B cell (primary cell): ENCODE data around the gene CDK9. TPM values are rescaled to one million over a fixed set of nuclear protein-coding genes. Genes with fewer than 3 reads are reported as not detected.
A peak's percentile ranks its signal among the peaks of the same experiment; 100 is the strongest.

Experiments
- ATAC-seq: fragments of 200-7000 bp; cut with Tn5 transposase; one replicate; pipeline ENCODE4 v1.10.0; 2021; ENCODE audit warnings: low read depth, mild to moderate bottlenecking, moderate number of reproducible peaks, moderate library complexity
- CTCF ChIA-PET: fragments of 350-600 bp; sonication (Branson Sonifier 250); formaldehyde crosslinking; loops from one replicate; lab custom pipeline; 2021; ENCODE audit warnings: antibody characterized with exemption, inconsistent platforms; lab: Charles Lee
- POLR2A ChIA-PET: fragments of 350-600 bp; sonication (Branson Sonifier 250); formaldehyde crosslinking; loops from one replicate; lab custom pipeline; 2021; ENCODE audit warnings: antibody characterized with exemption; lab: Charles Lee
- DNase-seq: peaks from one replicate; pipeline ENCODE4 v3.0.0; 2013
- H2AFZ ChIP-seq: 2 replicates; pipeline ENCODE4 v1.6.1; 2012; ENCODE audit warnings: mild to moderate bottlenecking, low read depth, low read length; ENCODE audit not compliant: insufficient read depth, poor library complexity, severe bottlenecking
- H3K27ac ChIP-seq, 2 donors: 1 replicate in 1 of 2; 2 replicates in 1 of 2; pipeline ENCODE4 v1.5.1; 2012 to 2013; ENCODE audit warnings: low read length in 2 of 2, mild to moderate bottlenecking in 2 of 2, moderate library complexity in 1 of 2
- H3K27me3 ChIP-seq, 4 experiments: fragments of 200-600 bp in 1 of 4; sonication (generic) in 1 of 4; replicated peaks in 1 of 4; 1 replicate in 2 of 4; 2 replicates in 2 of 4; pipeline versions ENCODE4 v1.6.1 to v1.7.0; 2013 to 2016; ENCODE audit warnings: low read length in 3 of 4, mild to moderate bottlenecking in 2 of 4, mixed read lengths in 1 of 4, moderate library complexity in 1 of 4; ENCODE audit not compliant: insufficient read depth in 4 of 4, control insufficient read depth in 3 of 4; ENCODE audit errors: control extremely low read depth in 1 of 4
- H3K36me3 ChIP-seq, 2 experiments: replicated peaks in 1 of 2; 1 replicate in 1 of 2; 2 replicates in 1 of 2; pipeline versions ENCODE4 v1.6.1 to v1.7.1; 2013; ENCODE audit warnings: low read length in 1 of 2; ENCODE audit not compliant: insufficient read depth in 2 of 2, control insufficient read depth in 1 of 2; ENCODE audit errors: control extremely low read depth in 1 of 2, extremely low read depth in 1 of 2
- H3K4me1 ChIP-seq, 2 donors: fragments of 200-600 bp in 1 of 2; sonication (generic) in 1 of 2; 1 replicate in 1 of 2; 2 replicates in 1 of 2; pipeline versions ENCODE4 v1.5.1 to v1.6.1; 2013 to 2017; ENCODE audit warnings: low read length in 2 of 2; ENCODE audit not compliant: control insufficient read depth in 2 of 2, insufficient read depth in 2 of 2
- H3K4me2 ChIP-seq: replicated peaks from 2 replicates; pipeline ENCODE3; 2012; ENCODE audit warnings: mild to moderate bottlenecking, low read depth, low read length; ENCODE audit not compliant: poor library complexity, severe bottlenecking
- H3K4me3 ChIP-seq, 5 experiments: fragments of 200-600 bp in 1 of 5; sonication (generic) in 1 of 5; 1 replicate in 3 of 5; 2 replicates in 2 of 5; pipeline versions ENCODE4 v1.5.1 to v1.7.0; 2011 to 2016; ENCODE audit warnings: low read length in 4 of 5, mild to moderate bottlenecking in 4 of 5, low read depth in 2 of 5, control low read depth in 1 of 5, moderate library complexity in 1 of 5; ENCODE audit not compliant: insufficient read depth in 1 of 5; ENCODE audit errors: control extremely low read depth in 1 of 5, extremely low read depth in 1 of 5
- H3K79me2 ChIP-seq: fragments of 200-600 bp; sonication (generic); one replicate; pipeline ENCODE4 v1.6.0; 2016; ENCODE audit warnings: low read length; ENCODE audit not compliant: control insufficient read depth, insufficient read depth
- H3K9ac ChIP-seq: fragments of 200-600 bp; sonication (generic); 2 replicates; pipeline ENCODE4 v1.6.1; 2017; ENCODE audit warnings: mild to moderate bottlenecking, low read length, moderate library complexity
- H3K9me3 ChIP-seq, 3 donors: one replicate each; pipeline versions ENCODE4 v1.6.1 to v1.7.1; 2013; ENCODE audit warnings: low read length in 2 of 3; ENCODE audit not compliant: control insufficient read depth in 2 of 3, insufficient read depth in 1 of 3; ENCODE audit errors: control extremely low read depth in 1 of 3
- H4K20me1 ChIP-seq: 2 replicates; pipeline ENCODE4 v1.6.0; 2012; ENCODE audit warnings: mild to moderate bottlenecking, low read length; ENCODE audit not compliant: insufficient read depth, control insufficient read depth, poor library complexity, severe bottlenecking
- H3K27ac Mint-ChIP-seq: one replicate; pipeline ENCODE4 v1.8.0; 2021; ENCODE audit warnings: mixed read lengths
- H3K27me3 Mint-ChIP-seq: one replicate; pipeline ENCODE4 v1.8.0; 2021; ENCODE audit warnings: mixed read lengths
- H3K4me1 Mint-ChIP-seq: one replicate; pipeline ENCODE4 v1.8.0; 2021; ENCODE audit warnings: mixed read lengths
- H3K4me3 Mint-ChIP-seq: one replicate; pipeline ENCODE4 v1.8.0; 2021; ENCODE audit warnings: mixed read lengths
- H3K9me3 Mint-ChIP-seq: one replicate; pipeline ENCODE4 v1.8.0; 2022; ENCODE audit warnings: mixed read lengths; ENCODE audit not compliant: insufficient read depth
- EZH2 ChIP-seq: IDR thresholded peaks from 2 replicates; pipeline ENCODE4 v1.6.1; 2012; ENCODE audit warnings: borderline replicate concordance, low read depth, mild to moderate bottlenecking, moderate library complexity, low read length; ENCODE audit not compliant: insufficient read depth, poor library complexity, severe bottlenecking
- WGBS: methylation state at CpG from one replicate; pipeline ENCODE4 v1.1.5; 2013; ENCODE audit warnings: missing lambda C conversion rate; ENCODE audit not compliant: insufficient coverage; 5-methylcytosine and 5-hydroxymethylcytosine counted together
- intact Hi-C: fragments of 100-400 bp; cut with micrococcal nuclease; formaldehyde crosslinking; loops from one replicate; pipeline ENCODE4 v1.10.0; 2022
- polyA minus RNA-seq: library from RNA; depleted of rRNA, polyadenylated mRNA; stranded (reverse); fragments of >200 nt; gene quantifications from 2 replicates; pipeline ENCODE4 v1.2.3, GENCODE V29; 2012
- polyA plus RNA-seq: library from polyadenylated mRNA; depleted of rRNA; stranded (reverse); fragments of >200 nt; gene quantifications from 2 replicates; pipeline ENCODE4 v1.2.3, GENCODE V29; 2012
- total RNA-seq, 2 donors: library from RNA; stranded (reverse); fragments of 120-200 nt in 1 of 2; gene quantifications; 1 replicate in 1 of 2; 2 replicates in 1 of 2; pipeline versions ENCODE4 v1.2.3 to v1.2.4, GENCODE V29; 2013 to 2022
- TF ChIP-seq, protein P1 (sequence below): fragments of 200-600 bp; IDR thresholded peaks from one replicate; pipeline ENCODE4 v1.8.0; 2022; ENCODE audit warnings: antibody characterized with exemption, mild to moderate bottlenecking

Gene CDK9
- 167 and 176 TPM in 2 replicates for total RNA-seq
- 37.3 TPM for total RNA-seq (2013)
- polyA plus RNA-seq = 145 and 163 TPM in 2 replicates
- 109 and 140 TPM in 2 replicates for polyA minus RNA-seq

DNA sequence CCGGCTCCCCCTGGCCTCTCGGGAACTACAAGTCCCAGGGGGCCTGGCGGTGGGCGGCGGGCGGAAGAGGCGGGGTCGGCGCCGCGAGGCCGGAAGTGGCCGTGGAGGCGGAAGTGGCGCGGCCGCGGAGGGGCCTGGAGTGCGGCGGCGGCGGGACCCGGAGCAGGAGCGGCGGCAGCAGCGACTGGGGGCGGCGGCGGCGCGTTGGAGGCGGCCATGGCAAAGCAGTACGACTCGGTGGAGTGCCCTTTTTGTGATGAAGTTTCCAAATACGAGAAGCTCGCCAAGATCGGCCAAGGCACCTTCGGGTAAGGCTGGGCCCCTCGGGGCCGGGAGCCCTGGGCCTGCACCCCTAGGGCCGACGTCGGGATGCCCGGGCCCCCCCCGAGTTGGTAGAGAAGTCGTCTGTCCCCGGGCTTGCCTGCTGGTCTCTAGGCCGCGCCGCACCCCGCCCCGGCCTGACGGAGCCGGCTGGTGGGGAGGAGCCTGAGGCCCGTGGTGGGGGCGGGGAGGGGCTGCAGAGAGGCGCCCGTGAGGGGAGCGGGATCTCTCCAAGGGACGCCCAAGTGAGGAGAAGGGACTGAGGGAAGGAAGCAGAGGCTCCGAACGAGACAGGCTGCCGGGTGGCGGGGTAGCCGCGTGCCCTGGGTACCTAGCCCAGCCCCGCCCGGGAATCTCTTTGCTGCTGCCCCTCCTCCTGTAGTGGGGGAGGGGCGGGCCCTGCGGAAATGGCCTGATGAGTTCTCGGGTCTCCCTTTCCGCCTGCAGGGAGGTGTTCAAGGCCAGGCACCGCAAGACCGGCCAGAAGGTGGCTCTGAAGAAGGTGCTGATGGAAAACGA lies at the start of gene CDK9:
TSS of gene CDK9 (plus strand) at position 102 of the 840 bp plus-strand sequence. CDS start at position 217, 115 bp downstream.
- Mint-ChIP-seq H3K4me1 (peaks cover 57% of the 10 kb centered on the region), H3K4me3 (peak within 1 kb of the TSS; percentile 90), H3K9me3 (no peaks in the 10 kb centered on the region), H3K27me3 (no peaks in the 10 kb centered on the region), H3K27ac (peak within 1 kb of the TSS; percentile 98)
- intact Hi-C loops = loop anchor here (1.0 to 5.0 kb wide), 8 partner anchors 10 to 281 kb away; partner anchors contain the start of genes FPGS, NAIF1, SLC25A25 and ST6GALNAC4
- no peak for TF ChIP-seq EZH2
- TF ChIP-seq, protein P1, sequence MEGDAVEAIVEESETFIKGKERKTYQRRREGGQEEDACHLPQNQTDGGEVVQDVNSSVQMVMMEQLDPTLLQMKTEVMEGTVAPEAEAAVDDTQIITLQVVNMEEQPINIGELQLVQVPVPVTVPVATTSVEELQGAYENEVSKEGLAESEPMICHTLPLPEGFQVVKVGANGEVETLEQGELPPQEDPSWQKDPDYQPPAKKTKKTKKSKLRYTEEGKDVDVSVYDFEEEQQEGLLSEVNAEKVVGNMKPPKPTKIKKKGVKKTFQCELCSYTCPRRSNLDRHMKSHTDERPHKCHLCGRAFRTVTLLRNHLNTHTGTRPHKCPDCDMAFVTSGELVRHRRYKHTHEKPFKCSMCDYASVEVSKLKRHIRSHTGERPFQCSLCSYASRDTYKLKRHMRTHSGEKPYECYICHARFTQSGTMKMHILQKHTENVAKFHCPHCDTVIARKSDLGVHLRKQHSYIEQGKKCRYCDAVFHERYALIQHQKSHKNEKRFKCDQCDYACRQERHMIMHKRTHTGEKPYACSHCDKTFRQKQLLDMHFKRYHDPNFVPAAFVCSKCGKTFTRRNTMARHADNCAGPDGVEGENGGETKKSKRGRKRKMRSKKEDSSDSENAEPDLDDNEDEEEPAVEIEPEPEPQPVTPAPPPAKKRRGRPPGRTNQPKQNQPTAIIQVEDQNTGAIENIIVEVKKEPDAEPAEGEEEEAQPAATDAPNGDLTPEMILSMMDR = no peak
- POLR2A ChIA-PET = interaction anchor here (0.6 to 4.1 kb wide), 14 partner anchors 9 to 335 kb away, joined by 3 to 39 read pairs (median 4); partner anchors contain the start of genes FPGS, LRSAM1, RPL12 and ST6GALNAC4
- peaks cover 52% of the 10 kb centered on the region for H4K20me1 ChIP-seq
- H3K4me1 ChIP-seq = peaks cover 40 to 51% of the 10 kb centered on the region in 2 donors
- H3K27ac ChIP-seq = peak within 1 kb of the TSS; percentile 91 to 95
- peaks cover 0 to 42% of the 10 kb centered on the region in 2 experiments for H3K36me3 ChIP-seq
- CTCF ChIA-PET = interaction anchor here (0.8 to 5.0 kb wide), 20 partner anchors 8 to 156 kb away, joined by 3 to 47 read pairs (median 5); partner anchors contain the start of genes SH2D3C and TOR2A
- WGBS = under 1% methylated on average over 74 of the region's 75 CpGs
- peak; percentile 96 for DNase-seq
- H3K9me3 ChIP-seq = no peaks in the 10 kb centered on the region
- peaks cover 78% of the 10 kb centered on the region for H3K79me2 ChIP-seq
- peak within 1 kb of the TSS; percentile 95 for H3K4me2 ChIP-seq
- peak within 1 kb of the TSS; percentile 97 for H3K9ac ChIP-seq
- peak within 1 kb of the TSS; percentile 28 to 99 (median 88) for H3K4me3 ChIP-seq
- peak within 1 kb of the TSS; percentile 76 for H2AFZ ChIP-seq
- no peaks in the 10 kb centered on the region for H3K27me3 ChIP-seq
- peak; percentile 56 for ATAC-seq
